EH (cell line): ENCODE data around the gene SMIM13.

Experiments used
- DNase-seq: peaks from one replicate; pipeline ENCODE4 v3.0.0-alpha.2; 2015; ENCODE audit warnings: low read depth

Gene SMIM13

GRCh38 chr6:11093626-11094410, at the start of gene SMIM13:
TSS of gene SMIM13 (plus strand) at chr6:11093834. CDS start at chr6:11094314, 480 bp downstream.
- DNase-seq, result peak; percentile 99

- peak; percentile 60 for DNase-seq
These were observed 49.5 kb upstream of the SMIM13 start, which contains the start of gene ELOVL2 for GRCh38 chr6:11043961-11044711. TSS of gene ELOVL2 (minus strand) at chr6:11044305. CDS start at chr6:11044230, 75 bp downstream.

GRCh38 chr6:11044712-11045167, 48.9 kb upstream of the SMIM13 start:
- DNase-seq, result no peak

DNA sequence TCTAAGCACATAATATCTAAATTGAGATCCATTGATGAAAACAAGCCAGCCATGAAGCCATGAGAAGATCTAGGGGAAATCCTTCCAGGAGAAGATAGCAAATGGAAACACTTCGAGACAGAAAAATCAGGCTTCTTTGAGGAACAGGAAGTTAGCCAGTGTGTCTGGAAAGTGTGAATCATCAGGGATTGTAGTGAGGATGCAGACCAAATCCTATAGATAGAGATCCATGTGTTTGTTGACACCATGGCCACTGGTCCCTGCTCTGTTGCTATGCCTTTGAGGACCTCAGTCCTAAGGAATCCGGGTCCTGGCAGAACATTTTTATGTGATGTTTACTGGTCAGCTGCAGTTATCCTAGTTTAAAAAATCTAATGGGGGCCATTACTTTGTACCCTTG, 42.9 kb upstream of the SMIM13 start:
- DNase-seq, result peak; percentile 71

- DNase-seq, result no peak
These were observed 40.3 kb upstream of the SMIM13 start for GRCh38 chr6:11053307-11053706.

- peak; percentile 44 for DNase-seq
These were observed 38.9 kb upstream of the SMIM13 start for GRCh38 chr6:11054722-11055121.

DNA sequence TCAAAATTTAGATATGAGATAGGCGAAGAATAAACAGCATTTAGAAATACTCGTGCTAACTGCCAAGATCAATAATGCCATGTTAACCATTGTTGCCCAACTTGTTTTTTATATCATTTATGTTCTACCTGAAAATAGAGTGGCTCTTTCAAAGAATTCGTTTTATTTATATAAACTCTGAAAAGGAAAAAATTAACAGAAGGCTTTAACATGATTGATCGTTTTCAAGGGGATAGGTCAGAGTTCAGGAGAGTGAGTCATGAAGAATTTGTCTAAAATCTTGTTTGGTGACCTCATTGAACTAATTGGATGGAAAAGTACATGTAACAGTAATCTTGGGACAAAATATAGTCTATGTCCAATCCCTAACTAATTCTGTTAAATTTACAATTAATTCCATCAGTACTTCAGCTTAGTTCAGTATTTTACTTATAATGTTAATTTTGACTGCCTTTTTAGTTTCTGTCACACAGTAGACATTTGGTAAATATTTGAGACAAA, 38.5 kb upstream of the SMIM13 start:
- peak; percentile 26 for DNase-seq

DNA sequence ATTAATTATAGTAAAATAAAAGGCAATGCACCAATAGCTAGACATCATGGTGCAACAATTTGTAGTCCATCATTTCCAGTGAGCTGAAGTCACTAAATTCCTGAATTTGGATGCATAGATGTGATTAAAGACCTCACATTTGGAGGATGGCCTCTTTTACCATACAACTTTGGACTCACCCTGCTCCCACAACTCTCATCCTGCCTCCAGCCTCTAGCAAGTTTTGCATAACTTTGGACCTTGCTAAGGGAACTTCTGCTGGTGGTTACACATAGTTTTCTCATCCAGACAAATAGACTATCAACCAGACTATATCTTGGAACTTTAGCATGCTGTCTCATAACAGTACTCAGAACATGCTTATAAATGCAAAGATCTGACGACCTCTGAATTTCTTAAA, 36.8 kb upstream of the SMIM13 start:
- DNase-seq, result no peak

DNA sequence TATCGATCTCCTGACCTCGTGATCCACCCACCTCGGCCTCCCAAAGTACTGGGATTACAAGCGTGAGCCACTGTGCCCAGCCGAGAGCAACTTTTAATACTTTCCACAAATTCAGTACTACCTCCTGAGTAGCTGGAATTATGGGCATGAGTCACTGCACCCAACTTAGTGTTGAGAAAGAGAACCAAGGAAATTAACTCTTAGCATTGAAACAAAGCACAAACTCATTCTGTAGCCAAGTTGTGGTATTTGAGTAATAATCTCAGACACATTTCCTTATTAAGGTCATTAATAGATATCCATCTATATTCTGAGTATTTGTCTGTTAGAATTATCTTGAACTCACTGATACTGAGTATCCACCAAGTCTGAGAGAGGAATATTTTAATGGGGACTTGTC, 35.2 kb upstream of the SMIM13 start:
- no peak for DNase-seq

GRCh38 chr6:11062083-11062482, 31.6 kb upstream of the SMIM13 start:
- no peak for DNase-seq

- no peak for DNase-seq
These were observed 30.9 kb upstream of the SMIM13 start for GRCh38 chr6:11062715-11063114.

DNA sequence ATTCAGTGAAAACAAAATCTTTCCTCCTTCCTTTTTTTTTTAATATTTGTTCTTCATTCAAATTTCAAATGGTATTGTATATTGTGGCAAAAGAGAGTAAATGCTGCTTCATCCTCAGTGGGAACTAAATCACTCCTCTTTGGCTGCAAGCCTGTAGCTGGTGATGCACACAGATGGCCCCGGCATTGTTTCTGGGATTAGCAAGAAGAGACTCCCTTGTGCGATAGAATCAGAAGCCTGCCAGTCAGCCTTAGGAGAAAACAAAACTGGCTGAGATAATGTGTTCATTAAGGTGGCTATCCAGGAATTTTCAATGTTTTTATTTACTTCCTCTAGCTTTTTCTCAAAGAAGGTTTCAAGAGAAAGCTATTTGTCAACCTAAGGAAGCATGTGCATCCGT, 28.8 kb upstream of the SMIM13 start:
- DNase-seq, result no peak

- no peak for DNase-seq
These were observed 28.0 kb upstream of the SMIM13 start for GRCh38 chr6:11065436-11066202.

GRCh38 chr6:11066505-11067347, 26.9 kb upstream of the SMIM13 start:
- DNase-seq, result no peak

- no peak for DNase-seq
These were observed 26.3 kb upstream of the SMIM13 start for GRCh38 chr6:11067348-11067747.

- peak; percentile 20 for DNase-seq
These were observed 23.9 kb upstream of the SMIM13 start for GRCh38 chr6:11069760-11070159.

DNA sequence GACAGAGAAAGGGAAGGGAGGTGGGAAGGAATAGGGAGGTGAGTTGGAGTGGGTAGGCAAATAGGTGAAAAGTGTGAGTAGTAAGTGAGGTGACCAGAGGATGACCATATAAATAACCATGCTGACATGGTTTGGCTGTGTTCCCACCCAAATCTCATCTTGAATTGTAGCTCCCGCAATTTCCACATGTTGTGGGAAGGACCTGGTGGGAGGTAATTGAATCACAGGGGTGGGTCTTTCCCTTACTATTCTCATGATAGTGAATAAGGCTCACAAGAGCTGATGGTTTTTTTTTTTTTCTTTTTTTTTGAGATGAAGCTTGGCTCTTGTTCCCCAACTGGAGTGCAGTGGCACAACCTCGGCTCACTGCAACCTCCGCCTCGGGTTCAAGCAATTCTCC, 21.5 kb upstream of the SMIM13 start:
- DNase-seq, result no peak

DNA sequence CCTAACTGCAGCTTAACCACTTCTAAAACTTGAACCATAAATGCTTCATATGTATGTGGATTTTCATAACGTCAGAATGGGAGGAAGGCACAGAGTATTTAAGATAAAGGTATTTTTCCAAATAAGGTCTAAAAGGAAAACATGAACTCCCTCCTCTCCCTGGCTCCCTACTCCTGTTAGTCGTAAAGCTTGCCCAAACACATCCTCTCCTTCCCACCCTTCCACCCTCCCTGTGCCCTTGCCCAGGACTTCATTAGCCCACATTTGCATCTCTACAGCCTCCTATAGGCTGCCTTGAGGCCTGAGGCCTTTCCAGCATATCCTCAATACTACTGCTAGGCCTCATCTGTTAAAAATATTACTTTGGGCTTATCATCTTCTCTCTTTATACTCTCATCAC, 17.1 kb upstream of the SMIM13 start:
- no peak for DNase-seq

DNA sequence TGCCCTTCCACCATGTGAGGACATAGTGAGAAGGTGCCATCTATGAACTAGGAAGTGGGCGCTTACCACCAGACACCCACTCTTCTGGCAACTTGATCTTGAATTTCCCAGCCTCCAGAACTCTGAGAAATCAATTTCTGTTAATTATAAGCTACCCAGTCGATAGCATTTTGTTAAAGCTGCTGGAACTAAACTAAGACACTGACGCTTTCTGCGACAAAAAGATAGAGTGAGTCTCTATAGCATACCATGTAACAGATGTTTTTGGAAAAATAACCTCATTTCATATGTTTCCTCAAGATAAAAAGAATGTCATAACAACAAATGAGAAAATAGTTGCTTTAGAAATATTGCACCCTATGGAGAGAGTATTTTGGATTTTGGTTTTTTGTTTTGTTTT, 15.4 kb upstream of the SMIM13 start:
- DNase-seq, result no peak

DNA sequence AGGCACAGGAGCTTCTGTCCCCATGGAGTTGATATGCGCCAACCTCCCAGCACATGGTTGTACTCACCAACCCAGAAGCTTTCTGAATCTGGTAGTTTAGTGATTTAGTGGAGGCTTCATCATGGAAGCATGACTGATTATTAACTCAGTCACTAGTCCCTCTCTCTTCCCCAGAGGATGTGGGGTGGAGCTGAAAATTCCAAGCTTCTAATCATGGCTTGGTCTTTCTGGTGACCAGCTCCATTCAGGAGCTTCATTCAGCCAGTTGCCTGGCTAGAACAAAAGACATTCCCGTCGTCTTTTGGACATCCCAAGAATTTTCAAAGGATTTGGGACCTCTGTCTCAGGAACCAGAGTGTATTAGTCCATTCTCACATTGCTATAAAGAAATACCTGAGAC, 13.3 kb upstream of the SMIM13 start:
- DNase-seq, result no peak

GRCh38 chr6:11083491-11083890, 10.1 kb upstream of the SMIM13 start:
- peak; percentile 39 for DNase-seq
